Measurements from ENCODE around the gene SPIN2B. TPM values are rescaled to one million over a fixed set of nuclear protein-coding genes. Genes with fewer than 3 reads are reported as not detected.

Gene SPIN2B
- total and polyA plus RNA-seq, 10 of the 15 experiments (the other 5 are each of a cell fraction or from before 2014, with no cell fraction given), result 2.7 to 8.9 (median 6.0) TPM

DNA sequence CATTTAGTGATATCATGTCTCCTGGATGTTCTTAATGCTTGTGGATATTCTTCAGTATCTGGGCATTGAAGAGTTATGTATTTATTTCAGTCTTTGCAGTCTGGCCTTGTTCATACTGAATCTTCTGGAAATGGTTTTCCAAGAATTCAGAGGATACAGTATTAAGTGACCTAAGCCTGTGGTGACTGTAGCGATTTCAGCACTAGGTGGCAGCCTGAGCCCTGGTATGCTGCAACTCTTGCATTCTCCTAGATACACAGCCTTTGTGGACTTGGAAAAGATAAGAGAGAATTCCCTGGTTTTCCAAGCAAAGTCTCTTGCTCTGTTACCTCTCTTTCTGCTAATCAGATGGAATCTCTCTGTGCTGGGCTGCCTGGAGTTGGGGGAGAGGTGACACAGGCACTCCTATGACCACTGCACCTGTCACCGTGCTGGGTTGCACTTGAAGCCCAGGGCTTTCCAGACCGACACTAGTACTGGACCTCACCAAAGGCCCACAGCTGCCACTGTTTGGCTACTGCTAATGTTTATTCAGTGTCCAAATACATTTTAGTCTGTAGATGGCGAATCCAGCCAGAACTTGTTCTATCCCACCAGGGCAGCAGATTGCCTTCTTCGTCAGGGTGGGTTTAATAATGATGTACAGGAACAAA lies 35.2 kb upstream of the SPIN2B start:
- CTCF ChIA-PET, result interaction anchor here (0.8 to 1.5 kb wide), 5 partner anchors 9 to 298 kb away, joined by 3 to 6 read pairs (median 3); no protein-coding TSS in a partner anchor
- ATAC-seq, result peak; percentile 59; the same call in 2 of the 3 replicates

More for the DNA sequence above, 35.2 kb upstream of the SPIN2B start:
- no peak for DNase-seq (ENCODE audit: low read depth, low spot score)
- Histone ChIP-seq H3K4me2 (ENCODE audit: control insufficient read depth, insufficient read depth) (no peak overlapping the region), H3K4me3 (no peak overlapping the region), H3K9ac (ENCODE audit: control insufficient read depth, insufficient read depth, low read length) (no peak overlapping the region), H4K20me1 (ENCODE audit: control insufficient read depth, insufficient read depth) (no peaks in the 10 kb centered on the region), H3K4me1 (ENCODE audit: control insufficient read depth, insufficient read depth, low read length) (no peaks in the 10 kb centered on the region), H3K27ac (ENCODE audit: control insufficient read depth, insufficient read depth) (no peak overlapping the region), H3K27me3 (replicated peaks in 1 of 2; ENCODE audit: control insufficient read depth in 2 of 2, insufficient read depth in 2 of 2, low read length in 1 of 2) (no peaks in the 10 kb centered on the region), H3K36me3 (ENCODE audit: control insufficient read depth in 2 of 2, insufficient read depth in 2 of 2, low read length in 1 of 2) (no peaks in the 10 kb centered on the region), H3K79me2 (ENCODE audit: control insufficient read depth, insufficient read depth, low read length) (no peaks in the 10 kb centered on the region), H3K9me3 (replicated peaks; ENCODE audit: control insufficient read depth, insufficient read depth, low read length) (no peaks in the 10 kb centered on the region), H2AFZ (ENCODE audit: control insufficient read depth, low read depth, low read length) (no peak overlapping the region)
- ChIA-PET POLR2A (no interaction called here), SMC1A (ENCODE audit: uncharacterized antibody, unreplicated experiment) (interaction anchor here (0.7 to 0.8 kb wide), 2 partner anchors 9 to 298 kb away, joined by 3 to 4 read pairs; no protein-coding TSS in a partner anchor), RAD21 (ENCODE audit: unreplicated experiment) (no interaction called here)
- intact Hi-C loops (cut with micrococcal nuclease; ENCODE audit: unreplicated experiment), result loop anchor here (1.0 kb wide), 1 partner anchor 298 kb away; no protein-coding TSS in a partner anchor
- no peak for FAIRE-seq
- no peak for TF ChIP-seq MYB (IDR thresholded peaks at IDR 0.05; ENCODE audit: borderline replicate concordance, low read depth, low read length)
- TF ChIP-seq RAD21 (IDR thresholded peaks at IDR 0.05; ENCODE audit: insufficient read depth, low read depth, low read length), result peak; percentile 55
- no peak for TF ChIP-seq NRF1 (conservative IDR thresholded peaks at IDR 0.05; ENCODE audit: low read depth, low read length)
- TF ChIP-seq ASH2L (IDR thresholded peaks at IDR 0.05; ENCODE audit: borderline replicate concordance, low read depth), result no peak
- TF ChIP-seq, protein P1, sequence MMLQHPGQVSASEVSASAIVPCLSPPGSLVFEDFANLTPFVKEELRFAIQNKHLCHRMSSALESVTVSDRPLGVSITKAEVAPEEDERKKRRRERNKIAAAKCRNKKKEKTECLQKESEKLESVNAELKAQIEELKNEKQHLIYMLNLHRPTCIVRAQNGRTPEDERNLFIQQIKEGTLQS (IDR thresholded peaks at IDR 0.05; ENCODE audit: borderline replicate concordance, extremely low read depth, low read depth, low read length), result no peak
- TF ChIP-seq NFYA (IDR thresholded peaks at IDR 0.05; ENCODE audit: borderline replicate concordance, low read depth, low read length), result no peak
- no peak for TF ChIP-seq SMAD5 (IDR thresholded peaks at IDR 0.05; ENCODE audit: low read depth)
- TF ChIP-seq, protein P2, sequence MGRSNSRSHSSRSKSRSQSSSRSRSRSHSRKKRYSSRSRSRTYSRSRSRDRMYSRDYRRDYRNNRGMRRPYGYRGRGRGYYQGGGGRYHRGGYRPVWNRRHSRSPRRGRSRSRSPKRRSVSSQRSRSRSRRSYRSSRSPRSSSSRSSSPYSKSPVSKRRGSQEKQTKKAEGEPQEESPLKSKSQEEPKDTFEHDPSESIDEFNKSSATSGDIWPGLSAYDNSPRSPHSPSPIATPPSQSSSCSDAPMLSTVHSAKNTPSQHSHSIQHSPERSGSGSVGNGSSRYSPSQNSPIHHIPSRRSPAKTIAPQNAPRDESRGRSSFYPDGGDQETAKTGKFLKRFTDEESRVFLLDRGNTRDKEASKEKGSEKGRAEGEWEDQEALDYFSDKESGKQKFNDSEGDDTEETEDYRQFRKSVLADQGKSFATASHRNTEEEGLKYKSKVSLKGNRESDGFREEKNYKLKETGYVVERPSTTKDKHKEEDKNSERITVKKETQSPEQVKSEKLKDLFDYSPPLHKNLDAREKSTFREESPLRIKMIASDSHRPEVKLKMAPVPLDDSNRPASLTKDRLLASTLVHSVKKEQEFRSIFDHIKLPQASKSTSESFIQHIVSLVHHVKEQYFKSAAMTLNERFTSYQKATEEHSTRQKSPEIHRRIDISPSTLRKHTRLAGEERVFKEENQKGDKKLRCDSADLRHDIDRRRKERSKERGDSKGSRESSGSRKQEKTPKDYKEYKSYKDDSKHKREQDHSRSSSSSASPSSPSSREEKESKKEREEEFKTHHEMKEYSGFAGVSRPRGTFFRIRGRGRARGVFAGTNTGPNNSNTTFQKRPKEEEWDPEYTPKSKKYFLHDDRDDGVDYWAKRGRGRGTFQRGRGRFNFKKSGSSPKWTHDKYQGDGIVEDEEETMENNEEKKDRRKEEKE (IDR thresholded peaks at IDR 0.05), result no peak
- TF ChIP-seq ETV6 (conservative IDR thresholded peaks at IDR 0.05 in 1 of 2, IDR thresholded peaks at IDR 0.05 in 1 of 2; ENCODE audit: borderline replicate concordance in 1 of 2, low read depth in 1 of 2), result no peak
- TF ChIP-seq, protein P3, sequence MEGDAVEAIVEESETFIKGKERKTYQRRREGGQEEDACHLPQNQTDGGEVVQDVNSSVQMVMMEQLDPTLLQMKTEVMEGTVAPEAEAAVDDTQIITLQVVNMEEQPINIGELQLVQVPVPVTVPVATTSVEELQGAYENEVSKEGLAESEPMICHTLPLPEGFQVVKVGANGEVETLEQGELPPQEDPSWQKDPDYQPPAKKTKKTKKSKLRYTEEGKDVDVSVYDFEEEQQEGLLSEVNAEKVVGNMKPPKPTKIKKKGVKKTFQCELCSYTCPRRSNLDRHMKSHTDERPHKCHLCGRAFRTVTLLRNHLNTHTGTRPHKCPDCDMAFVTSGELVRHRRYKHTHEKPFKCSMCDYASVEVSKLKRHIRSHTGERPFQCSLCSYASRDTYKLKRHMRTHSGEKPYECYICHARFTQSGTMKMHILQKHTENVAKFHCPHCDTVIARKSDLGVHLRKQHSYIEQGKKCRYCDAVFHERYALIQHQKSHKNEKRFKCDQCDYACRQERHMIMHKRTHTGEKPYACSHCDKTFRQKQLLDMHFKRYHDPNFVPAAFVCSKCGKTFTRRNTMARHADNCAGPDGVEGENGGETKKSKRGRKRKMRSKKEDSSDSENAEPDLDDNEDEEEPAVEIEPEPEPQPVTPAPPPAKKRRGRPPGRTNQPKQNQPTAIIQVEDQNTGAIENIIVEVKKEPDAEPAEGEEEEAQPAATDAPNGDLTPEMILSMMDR (IDR thresholded peaks at IDR 0.05 in 2 of 3, conservative IDR thresholded peaks at IDR 0.05 in 1 of 3; ENCODE audit: control insufficient read depth in 2 of 3, extremely low read depth in 1 of 3, insufficient read depth in 1 of 3, low read depth in 3 of 3, low read length in 3 of 3), result peak; percentile 34 to 41 (median 35); a peak in 4 of 6 replicates
- no peak for TF ChIP-seq SIX5 (IDR thresholded peaks at IDR 0.05; ENCODE audit: low read depth, low read length, severe bottlenecking)
- TF ChIP-seq NBN (IDR thresholded peaks at IDR 0.05), result no peak
- TF ChIP-seq SMC3 (IDR thresholded peaks at IDR 0.05; ENCODE audit: borderline replicate concordance, low read length), result peak; percentile 24; the same call in 1 of the 2 replicates
- 52% methylated on average over 5 of the region's 5 CpGs for WGBS (ENCODE audit: insufficient coverage, insufficient replicate concordance, low lambda C conversion rate, missing lambda C conversion rate)
- BruUV-seq (replicated peaks), result no TSS peak
- in situ Hi-C loops (cut with MboI), result loop anchor here (10.0 kb wide), 1 partner anchor 298 kb away; no protein-coding TSS in a partner anchor

Data from GM12878 (cell line).